HL-60 (cell line): ENCODE results near the gene CCND1.

Source experiments
- CTCF ChIP-seq: IDR thresholded peaks from one replicate; pipeline ENCODE4 v1.5.1; 2011; ENCODE audit warnings: low read length, control low read depth, inconsistent platforms; ENCODE audit not compliant: insufficient read depth
- GABPA ChIP-seq: IDR thresholded peaks from 2 replicates; pipeline ENCODE4 v1.6.1; 2012; ENCODE audit warnings: low read depth
- POLR2AphosphoS5 ChIP-seq: IDR thresholded peaks from 2 replicates; pipeline ENCODE4 v1.6.1; 2012; ENCODE audit warnings: low read depth

- TF ChIP-seq GABPA (no peak), CTCF (no peak), POLR2AphosphoS5 (no peak)
These were observed 45.5 kb downstream of the CCND1 start for GRCh38 chr11:69686452-69686851.
